HAP-1 (cell line): ENCODE results near the gene LSAMP.

ENCODE experiments used
- DNase-seq, 2 experiments: peaks; one replicate each; pipeline ENCODE4 v3.0.0-alpha.2; 2016 to 2020; ENCODE audit warnings: low spot score in 2 of 2
- H3K27me3 ChIP-seq: fragments of 250-450 bp; sonication (Bioruptor Pico); 2 replicates; pipeline ENCODE4 v1.5.1; 2020; ENCODE audit warnings: low read depth, mild to moderate bottlenecking, moderate library complexity
- H3K36me3 ChIP-seq: fragments of 250-450 bp; sonication (Bioruptor Pico); replicated peaks from 2 replicates; pipeline ENCODE4 v1.5.1; 2020; ENCODE audit warnings: mild to moderate bottlenecking
- H3K4me1 ChIP-seq: fragments of 250-450 bp; sonication (Bioruptor Pico); 2 replicates; pipeline ENCODE4 v1.5.1; 2020; ENCODE audit warnings: mild to moderate bottlenecking
- H3K4me3 ChIP-seq: fragments of 250-450 bp; sonication (Bioruptor Pico); 2 replicates; pipeline ENCODE4 v1.5.1; 2020; ENCODE audit warnings: mild to moderate bottlenecking, moderate library complexity
- H3K9me3 ChIP-seq: fragments of 250-450 bp; sonication (Bioruptor Pico); 2 replicates; pipeline ENCODE4 v1.5.1; 2020; ENCODE audit warnings: mild to moderate bottlenecking, moderate library complexity
- in situ Hi-C: fragments of 300-500 bp; cut with MboI; formaldehyde crosslinking; loops from 3 replicates; pipeline ENCODE4 v1.14.3; 2020; ENCODE audit warnings: low sequenced_read_pairs, inconsistent platforms, mixed read lengths

LSAMP gene

DNA sequence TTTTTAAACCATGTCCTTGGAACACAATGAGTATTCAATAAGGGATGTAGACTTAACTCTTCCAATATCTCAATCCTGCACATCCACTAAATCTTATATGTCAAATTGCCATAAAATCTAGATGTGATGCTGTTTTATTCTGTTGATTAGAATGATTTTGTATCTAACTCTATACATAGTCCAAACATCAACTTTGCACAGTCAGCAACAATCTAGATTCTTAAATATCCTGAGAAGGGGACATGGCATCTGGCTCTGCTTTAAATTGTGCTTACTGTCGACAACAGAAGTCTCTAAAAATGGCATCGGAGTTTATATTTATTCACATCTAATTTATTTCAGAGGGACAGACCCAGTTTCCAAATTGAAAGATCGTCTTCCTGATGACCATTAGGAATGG lies 545.8 kb downstream of the LSAMP start:
- in situ Hi-C loops = no loop called here
- no peaks in the 10 kb centered on the region for H3K36me3 ChIP-seq
- DNase-seq = no peak
- no peaks in the 10 kb centered on the region for H3K9me3 ChIP-seq
- no peaks in the 10 kb centered on the region for H3K4me1 ChIP-seq
- peaks cover 3% of the 10 kb centered on the region for H3K27me3 ChIP-seq
- H3K4me3 ChIP-seq = no peak overlapping the region

DNA sequence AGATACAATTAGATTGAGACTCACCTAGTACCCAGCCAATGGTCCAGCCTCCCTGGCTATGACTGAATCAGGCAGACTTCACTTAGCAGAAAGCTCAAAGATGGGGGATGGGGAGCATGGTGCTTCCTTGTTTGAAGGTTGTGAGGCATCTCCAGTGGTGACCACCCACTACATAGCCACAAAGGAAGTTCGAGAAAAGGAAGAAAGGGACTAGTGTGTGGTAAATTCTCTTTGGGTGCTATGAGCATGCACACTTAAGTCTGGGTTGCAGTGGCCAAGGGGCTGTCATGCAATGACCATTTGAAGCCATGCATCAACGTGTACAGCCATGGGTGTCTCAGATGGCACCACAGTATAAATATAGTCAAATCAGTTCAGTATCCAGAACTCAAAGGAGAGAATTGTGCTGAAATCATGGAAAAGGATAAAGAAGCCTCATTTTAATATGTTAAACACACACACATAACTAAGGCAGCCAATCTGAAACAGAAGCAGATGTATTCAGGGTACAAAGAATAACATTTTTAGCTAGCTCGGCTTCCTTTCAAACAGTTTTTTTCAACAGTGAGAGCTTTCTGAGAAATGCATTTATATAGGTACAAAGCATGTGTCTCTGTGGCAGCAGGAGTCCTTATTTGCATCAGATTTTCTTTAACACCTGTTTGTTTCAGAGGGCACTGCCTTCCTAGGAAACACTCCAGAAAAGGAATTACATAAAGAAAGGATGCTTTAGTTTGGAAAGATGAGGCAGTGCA lies 546.5 kb downstream of the LSAMP start:
- no peak overlapping the region for H3K4me3 ChIP-seq
- in situ Hi-C loops = no loop called here
- no peaks in the 10 kb centered on the region for H3K4me1 ChIP-seq
- peaks cover 3% of the 10 kb centered on the region; the same call in 1 of the 2 replicates for H3K27me3 ChIP-seq
- H3K9me3 ChIP-seq = no peaks in the 10 kb centered on the region
- DNase-seq = no peak
- H3K36me3 ChIP-seq = no peaks in the 10 kb centered on the region

DNA sequence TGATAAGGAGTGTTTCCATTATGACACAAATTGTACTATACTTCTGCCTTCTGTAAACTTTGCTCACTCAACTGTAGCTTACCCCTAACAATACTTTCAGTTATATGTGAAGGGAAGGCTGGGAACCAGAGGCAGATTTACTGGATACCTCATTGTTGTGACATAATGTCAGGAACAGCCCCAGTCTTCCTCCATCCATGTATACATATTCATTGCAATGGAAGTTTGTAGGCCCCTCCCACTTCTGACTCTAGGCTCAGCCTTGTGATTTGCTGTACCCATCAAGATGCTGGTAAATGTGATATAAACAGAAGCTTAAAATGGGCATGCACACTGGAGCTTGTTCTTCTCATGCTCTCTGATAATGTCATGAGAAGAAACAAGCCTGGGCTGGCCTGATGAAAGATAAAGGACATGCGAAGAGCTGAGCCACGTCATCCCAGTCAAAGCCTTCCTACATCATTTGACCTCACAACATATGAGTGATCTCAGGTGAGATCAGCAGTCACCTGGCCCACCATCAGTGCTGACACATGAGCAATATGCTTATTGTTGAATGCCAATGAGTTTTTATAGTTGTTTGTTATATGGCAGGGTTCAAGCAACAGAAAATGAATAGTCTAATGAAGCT lies 554.2 kb downstream of the LSAMP start:
- Histone ChIP-seq H3K27me3 (peaks cover 8% of the 10 kb centered on the region; the same call in 1 of the 2 replicates), H3K4me1 (no peaks in the 10 kb centered on the region), H3K4me3 (no peak overlapping the region), H3K36me3 (no peaks in the 10 kb centered on the region), H3K9me3 (no peaks in the 10 kb centered on the region)
- in situ Hi-C loops = no loop called here
- DNase-seq = no peak

DNA sequence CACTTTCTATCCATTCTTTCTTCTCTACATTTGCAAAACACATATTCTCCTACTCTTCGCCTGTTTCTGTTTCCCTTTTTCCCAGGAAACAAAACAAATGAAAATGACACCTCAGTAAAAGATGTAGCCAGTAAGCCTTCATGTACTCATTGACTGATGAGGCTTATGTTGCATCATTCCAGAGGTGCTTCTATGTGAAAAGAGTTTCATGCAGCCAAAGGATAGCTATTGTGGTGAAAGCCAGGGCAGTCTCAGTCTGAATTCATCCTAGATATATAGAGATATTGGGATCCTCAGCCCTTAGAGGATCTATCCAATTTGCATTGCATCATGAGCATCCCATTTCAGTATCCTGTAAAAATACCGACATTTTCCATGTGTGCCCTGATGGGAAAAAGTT lies 554.7 kb downstream of the LSAMP start:
- Histone ChIP-seq H3K4me3 (no peak overlapping the region), H3K36me3 (no peaks in the 10 kb centered on the region), H3K27me3 (peaks cover 8% of the 10 kb centered on the region; the same call in 1 of the 2 replicates), H3K9me3 (no peaks in the 10 kb centered on the region), H3K4me1 (no peaks in the 10 kb centered on the region)
- in situ Hi-C loops = no loop called here
- DNase-seq = no peak

DNA sequence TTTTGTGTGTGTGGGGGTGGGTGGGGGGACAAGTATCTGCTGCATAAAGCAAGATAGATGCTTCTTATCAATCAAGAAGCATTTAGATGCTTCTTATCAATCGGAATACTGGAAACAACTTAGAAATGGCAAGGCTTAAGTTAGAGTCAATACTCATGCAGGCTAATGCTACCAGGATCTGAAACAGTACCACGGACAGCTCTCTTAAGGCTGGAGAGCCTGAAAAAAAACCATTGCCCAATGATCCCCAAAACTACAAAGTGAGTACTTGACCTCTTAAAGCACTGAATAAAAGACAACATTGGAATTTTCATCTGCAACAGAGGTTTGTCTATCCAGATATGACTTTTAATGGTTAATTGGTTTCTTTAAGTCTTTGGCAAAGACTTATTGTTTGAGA lies 559.7 kb downstream of the LSAMP start:
- Histone ChIP-seq H3K36me3 (no peaks in the 10 kb centered on the region), H3K4me1 (no peaks in the 10 kb centered on the region), H3K4me3 (no peak overlapping the region), H3K9me3 (no peaks in the 10 kb centered on the region), H3K27me3 (peaks cover 3% of the 10 kb centered on the region; the same call in 1 of the 2 replicates)
- no peak for DNase-seq
- in situ Hi-C loops = no loop called here

DNA sequence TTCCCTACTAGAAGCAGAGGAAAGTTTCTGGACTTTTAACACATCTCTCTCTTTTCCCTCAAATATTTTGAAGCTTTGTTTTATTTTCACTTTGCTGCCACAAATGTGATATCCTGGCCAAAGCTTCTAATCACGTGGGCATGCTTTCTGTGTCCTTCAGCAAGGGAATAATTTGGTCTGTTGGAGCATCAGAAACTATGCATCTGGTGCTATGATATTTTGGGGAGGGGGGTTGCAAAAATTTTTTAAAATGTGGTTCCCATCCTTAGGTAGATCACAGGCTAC lies 567.7 kb downstream of the LSAMP start:
- no peak for DNase-seq
- Histone ChIP-seq H3K4me3 (no peak overlapping the region), H3K9me3 (no peaks in the 10 kb centered on the region), H3K4me1 (no peaks in the 10 kb centered on the region; the same call in 1 of the 2 replicates), H3K27me3 (peaks cover 8% of the 10 kb centered on the region), H3K36me3 (no peaks in the 10 kb centered on the region)
- in situ Hi-C loops = no loop called here

DNA sequence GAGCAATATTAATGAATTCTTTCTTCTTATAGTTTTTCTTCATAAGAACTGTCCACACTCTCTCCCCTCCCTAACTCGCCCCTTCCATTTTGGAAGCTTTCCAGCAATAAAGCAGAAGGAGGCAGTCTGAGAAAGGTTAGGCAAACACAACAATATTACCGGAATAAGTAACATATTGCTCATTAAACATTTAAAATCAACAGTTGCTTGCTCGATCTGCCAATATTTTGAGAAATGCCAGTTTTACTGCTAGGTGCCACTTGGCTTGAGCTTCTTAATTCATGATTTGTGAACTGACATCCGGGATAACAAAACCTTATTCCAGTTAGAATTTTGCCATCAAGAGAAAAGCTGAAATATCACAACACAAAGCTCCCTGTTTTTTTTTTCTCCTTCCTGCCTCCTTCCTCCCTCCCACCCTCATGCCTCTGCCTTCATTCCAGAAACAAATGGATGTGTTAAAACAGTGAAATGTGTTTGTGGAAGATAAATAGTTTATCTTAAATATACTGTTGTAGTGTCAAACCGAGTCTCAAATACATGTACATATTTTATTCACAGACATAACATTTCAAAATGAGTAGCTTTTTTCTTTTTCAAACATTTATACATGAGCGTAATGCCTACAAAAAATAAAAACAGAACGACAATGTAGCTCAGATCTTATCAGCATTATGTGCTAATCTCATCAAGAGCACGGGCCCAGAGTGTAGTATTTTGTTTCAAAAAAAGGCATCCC lies 568.2 kb downstream of the LSAMP start:
- in situ Hi-C loops = no loop called here
- H3K4me3 ChIP-seq = no peak overlapping the region
- DNase-seq = no peak
- H3K9me3 ChIP-seq = no peaks in the 10 kb centered on the region
- no peaks in the 10 kb centered on the region for H3K36me3 ChIP-seq
- peaks cover 8% of the 10 kb centered on the region for H3K27me3 ChIP-seq
- no peaks in the 10 kb centered on the region; the same call in 1 of the 2 replicates for H3K4me1 ChIP-seq

DNA sequence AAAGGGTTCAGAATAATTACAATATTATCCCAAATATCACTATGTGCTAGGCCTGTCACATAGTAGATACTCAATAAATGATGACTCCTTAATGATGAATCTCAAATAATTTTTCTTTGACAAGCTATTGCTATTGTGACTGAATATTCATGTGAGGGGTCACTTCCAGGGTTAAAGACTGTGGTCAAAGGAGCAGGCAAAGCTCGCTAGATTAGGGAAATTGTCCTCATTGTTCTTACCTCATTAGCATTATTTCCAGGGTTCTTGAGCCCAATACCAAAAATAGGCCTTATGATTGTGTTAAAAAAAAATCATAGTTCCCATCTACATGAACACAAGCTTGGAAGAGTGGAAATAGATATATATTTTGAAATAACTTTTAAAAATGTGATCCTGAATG lies 569.8 kb downstream of the LSAMP start:
- in situ Hi-C loops = no loop called here
- no peaks in the 10 kb centered on the region for H3K9me3 ChIP-seq
- H3K4me1 ChIP-seq = no peaks in the 10 kb centered on the region; the same call in 1 of the 2 replicates
- H3K36me3 ChIP-seq = no peaks in the 10 kb centered on the region
- no peak for DNase-seq
- no peak overlapping the region for H3K4me3 ChIP-seq
- H3K27me3 ChIP-seq = peaks cover 12% of the 10 kb centered on the region

DNA sequence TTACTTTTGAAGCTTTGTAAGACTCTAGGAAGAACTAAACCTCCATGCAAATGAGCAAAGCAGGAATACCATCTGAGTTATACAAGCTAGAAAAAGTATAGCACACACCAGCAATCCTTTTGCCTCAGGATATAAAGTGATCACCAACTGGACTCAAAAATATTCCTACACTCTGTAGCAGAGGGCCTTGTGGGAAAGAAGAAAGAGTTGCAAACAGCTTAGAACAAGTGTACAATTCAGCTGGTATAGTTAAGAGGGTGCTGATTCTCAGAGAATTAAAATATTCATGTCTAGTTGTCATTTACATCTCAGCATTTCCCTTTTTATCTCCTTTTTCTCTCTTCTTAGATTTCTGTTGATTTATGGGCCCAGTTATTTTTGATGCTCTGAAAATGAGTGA lies 573.6 kb downstream of the LSAMP start:
- in situ Hi-C loops = no loop called here
- no peak for DNase-seq
- Histone ChIP-seq H3K36me3 (no peaks in the 10 kb centered on the region), H3K9me3 (no peaks in the 10 kb centered on the region), H3K27me3 (peaks cover 21% of the 10 kb centered on the region), H3K4me3 (no peak overlapping the region), H3K4me1 (no peaks in the 10 kb centered on the region)

DNA sequence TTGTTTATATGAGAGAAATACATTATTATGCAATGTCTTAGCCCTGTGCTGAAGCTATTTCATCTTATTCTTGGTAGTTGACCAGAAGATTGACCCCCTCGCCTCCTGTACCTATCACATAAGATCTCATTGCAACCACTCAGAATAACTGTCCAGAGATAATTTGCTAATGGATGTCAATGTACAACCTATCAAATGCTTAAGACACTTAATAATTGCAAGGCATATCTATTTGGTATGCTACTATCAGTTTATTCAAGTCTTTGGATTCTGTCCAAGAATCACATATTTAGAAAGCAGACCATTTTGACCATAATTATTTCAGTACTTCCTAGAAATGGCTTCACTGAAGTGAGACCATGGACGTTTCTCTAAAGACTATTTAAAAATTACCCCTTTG lies 580.4 kb downstream of the LSAMP start:
- H3K9me3 ChIP-seq = no peaks in the 10 kb centered on the region
- no peaks in the 10 kb centered on the region for H3K36me3 ChIP-seq

DNA sequence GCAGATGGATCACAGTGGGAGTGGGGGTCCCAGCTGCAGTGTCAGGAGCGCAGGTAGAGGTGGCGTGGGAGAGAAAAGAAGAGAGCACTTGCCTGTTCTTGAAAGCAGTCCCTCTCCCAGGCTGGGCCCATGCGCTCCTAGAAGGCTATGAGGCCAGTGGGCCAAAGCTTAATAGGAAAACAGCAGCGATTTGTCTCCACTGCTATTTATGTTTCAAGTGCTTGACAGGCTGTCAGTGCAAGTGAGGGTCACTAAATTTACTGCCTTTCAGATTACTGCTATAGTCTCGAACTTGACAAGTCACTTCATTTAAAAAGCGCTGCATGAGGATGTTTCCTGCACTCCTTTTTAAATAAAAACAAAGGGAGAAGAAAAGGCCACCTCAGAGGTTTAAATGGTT lies 582.4 kb downstream of the LSAMP start:
- in situ Hi-C loops = no loop called here

More for the DNA sequence above, 580.4 kb downstream of the LSAMP start:
- no peak for DNase-seq
- in situ Hi-C loops = no loop called here
- peaks cover 18% of the 10 kb centered on the region for H3K4me1 ChIP-seq
- peaks cover 14% of the 10 kb centered on the region for H3K27me3 ChIP-seq
- no peak overlapping the region for H3K4me3 ChIP-seq

DNA sequence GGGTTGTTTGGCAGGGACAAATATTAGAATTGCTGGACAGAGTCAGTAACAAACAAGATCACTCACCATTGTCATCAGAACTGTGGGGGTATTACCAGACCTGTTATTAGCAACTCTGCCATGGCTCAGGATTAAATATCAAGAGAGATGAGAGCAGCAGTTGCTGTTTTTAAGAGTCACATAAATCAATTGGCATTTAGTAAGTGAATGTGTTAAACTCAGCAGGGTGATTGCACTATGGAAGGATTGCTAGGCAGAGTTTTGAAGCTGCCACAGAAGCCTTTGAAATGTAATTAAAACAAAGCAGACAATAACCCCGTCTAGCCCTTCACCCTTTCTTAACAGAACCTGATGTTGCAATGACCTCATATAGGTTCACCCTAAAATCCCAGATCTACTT lies 583.2 kb downstream of the LSAMP start:
- Histone ChIP-seq H3K4me3 (no peak overlapping the region), H3K9me3 (no peaks in the 10 kb centered on the region), H3K27me3 (peaks cover 8% of the 10 kb centered on the region), H3K4me1 (peaks cover 18% of the 10 kb centered on the region), H3K36me3 (no peaks in the 10 kb centered on the region)
- in situ Hi-C loops = no loop called here
- peak in 1 of 2 experiments; percentile 14 for DNase-seq

More for the DNA sequence above, 582.4 kb downstream of the LSAMP start:
- Histone ChIP-seq H3K4me3 (no peak overlapping the region), H3K27me3 (peaks cover 11% of the 10 kb centered on the region), H3K4me1 (peaks cover 18% of the 10 kb centered on the region), H3K9me3 (no peaks in the 10 kb centered on the region), H3K36me3 (no peaks in the 10 kb centered on the region)
- peak in 1 of 2 experiments; percentile 56 for DNase-seq

DNA sequence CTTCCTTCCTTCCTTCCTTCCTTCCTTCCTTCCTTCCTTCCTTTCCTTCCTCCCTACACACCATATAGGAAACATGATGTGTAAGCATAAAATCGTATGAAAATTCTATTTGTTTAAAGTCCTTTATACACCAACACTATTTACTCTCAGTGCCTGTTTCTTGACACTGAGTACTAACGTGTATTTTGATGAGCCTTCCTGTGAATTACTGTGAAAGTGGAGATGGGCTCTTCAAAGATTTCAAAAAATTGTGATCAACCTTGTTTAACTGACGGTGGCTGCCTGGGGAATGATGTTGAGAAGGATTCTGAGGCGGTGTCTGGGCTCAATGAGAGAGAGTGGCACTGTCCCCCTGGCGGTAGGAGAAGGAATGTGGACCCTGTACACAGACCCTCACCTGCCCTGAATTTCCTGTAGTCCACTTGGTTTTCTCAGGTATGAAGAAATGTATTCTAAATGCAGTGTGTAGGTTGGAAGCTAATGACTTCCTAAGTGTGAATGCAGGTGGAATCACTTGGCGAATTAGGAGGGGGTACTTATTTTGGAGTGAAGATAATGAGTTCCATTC lies 584.0 kb downstream of the LSAMP start:
- Histone ChIP-seq H3K27me3 (peaks cover 5% of the 10 kb centered on the region), H3K4me3 (no peak overlapping the region), H3K4me1 (peaks cover 18% of the 10 kb centered on the region), H3K36me3 (no peaks in the 10 kb centered on the region), H3K9me3 (no peaks in the 10 kb centered on the region)
- in situ Hi-C loops = no loop called here
- no peak for DNase-seq

DNA sequence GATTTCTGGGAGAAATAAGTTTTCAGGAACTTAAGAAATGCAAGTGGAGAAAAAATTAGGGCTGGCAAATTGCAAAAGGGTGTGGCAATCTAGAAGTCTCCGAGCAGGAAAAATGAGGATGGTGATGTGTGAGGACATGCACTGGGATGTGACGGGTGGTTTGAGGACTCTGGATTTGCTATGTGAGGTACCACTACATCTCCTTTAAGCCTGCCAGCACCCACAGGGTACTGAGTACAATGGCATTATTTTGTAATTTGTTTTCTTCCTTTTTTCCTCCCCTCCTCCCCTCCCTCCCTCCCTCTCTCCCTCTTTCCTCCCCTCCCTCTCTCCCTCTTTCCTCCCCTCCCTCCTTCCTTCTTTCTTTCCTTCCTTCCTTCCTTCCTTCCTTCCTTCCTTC lies 584.5 kb downstream of the LSAMP start:
- Histone ChIP-seq H3K4me3 (no peak overlapping the region), H3K27me3 (peaks cover under 1% of the 10 kb centered on the region; the same call in 1 of the 2 replicates), H3K9me3 (no peaks in the 10 kb centered on the region), H3K36me3 (no peaks in the 10 kb centered on the region), H3K4me1 (peaks cover 18% of the 10 kb centered on the region)
- DNase-seq = no peak
- in situ Hi-C loops = no loop called here
